Vagina (tissue), 2 donors: Measurements from ENCODE around the gene KIAA1755. TPM values are rescaled to one million over a fixed set of nuclear protein-coding genes. Genes with fewer than 3 reads are reported as not detected.
A peak's percentile ranks its signal among the peaks of the same experiment; 100 is the strongest.
"Not testable (repeated sequence)": the region's sequence is repeated elsewhere in the genome, so short reads cannot be mapped to it uniquely, and the experiment has no call there.

Source experiments
- DNase-seq, 2 donors: peaks; one replicate each; pipeline ENCODE4 v3.0.0-alpha.2; 2017; ENCODE audit errors: extremely low spot score in 2 of 2
- H3K27ac ChIP-seq: fragments of 200-600 bp; sonication (generic); one replicate; pipeline ENCODE4 v1.5.1; 2019
- H3K27me3 ChIP-seq: fragments of 200-600 bp; sonication (generic); one replicate; pipeline ENCODE4 v1.5.1; 2019
- H3K36me3 ChIP-seq, 2 donors: fragments of 200-600 bp; sonication (generic); one replicate each; pipeline ENCODE4 v1.5.1; 2017 to 2019
- H3K4me1 ChIP-seq: fragments of 200-600 bp; sonication (generic); one replicate; pipeline ENCODE4 v1.5.1; 2019
- H3K4me3 ChIP-seq, 2 donors: fragments of 200-600 bp; sonication (generic); 1 replicate in 1 of 2; 2 replicates in 1 of 2; pipeline ENCODE4 v1.5.1; 2016 to 2019
- H3K9me3 ChIP-seq: fragments of 200-600 bp; sonication (generic); one replicate; pipeline ENCODE4 v1.5.1; 2019
- CTCF ChIP-seq, 3 experiments: fragments of 450-650 bp in 2 of 3; fragments of 200-600 bp in 1 of 3; sonication (generic) in 1 of 3; IDR thresholded peaks; one replicate each; pipeline ENCODE4 v1.5.1; 2017 to 2019; ENCODE audit warnings: antibody characterized with exemption in 3 of 3, mild to moderate bottlenecking in 2 of 3, moderate library complexity in 2 of 3
- POLR2A ChIP-seq, 2 donors: fragments of 450-650 bp; IDR thresholded peaks; one replicate each; pipeline ENCODE4 v1.6.1; 2017; ENCODE audit warnings: antibody characterized with exemption in 2 of 2, mild to moderate bottlenecking in 2 of 2, moderate library complexity in 2 of 2
- POLR2AphosphoS5 ChIP-seq, 2 donors: sonication (generic); formaldehyde crosslinking; IDR thresholded peaks; one replicate each; pipeline ENCODE4 v1.9.0; 2017; ENCODE audit warnings: antibody characterized with exemption in 2 of 2, mild to moderate bottlenecking in 2 of 2, low read depth in 1 of 2; ENCODE audit not compliant: insufficient read depth in 1 of 2
- intact Hi-C: fragments of 100-400 bp; cut with DNase I; formaldehyde crosslinking; loops from one replicate; pipeline ENCODE4 v1.15.1; 2023
- total RNA-seq: library from RNA; depleted of rRNA; stranded (reverse); fragments of >200 nt; gene quantifications from one replicate; pipeline ENCODE4 v1.2.3, GENCODE V29; 2016

Gene KIAA1755
- total RNA-seq, 1 donor from 2014 or later, result 2.7 TPM

- H3K36me3 ChIP-seq, result no peaks in the 10 kb centered on the region
- peak in 1 of 2 donors; percentile 28 for TF ChIP-seq POLR2AphosphoS5 (IDR thresholded peaks at IDR 0.05; ENCODE audit: insufficient read depth in 1 of 2, low read depth in 1 of 2)
- no peak for TF ChIP-seq POLR2A (IDR thresholded peaks at IDR 0.05)
- TF ChIP-seq CTCF (IDR thresholded peaks at IDR 0.05), result peak in 1 of 3 experiments; percentile 18
- no peaks in the 10 kb centered on the region for H3K9me3 ChIP-seq
- H3K4me3 ChIP-seq, result no peak overlapping the region
- H3K27me3 ChIP-seq, result no peaks in the 10 kb centered on the region
- no peak for DNase-seq
- intact Hi-C loops, result loop anchor here (10.0 kb wide), 1 partner anchor 46 kb away; no protein-coding TSS in a partner anchor
- H3K4me1 ChIP-seq, result peaks cover 6% of the 10 kb centered on the region
- no peak overlapping the region for H3K27ac ChIP-seq
These were observed 30.6 kb upstream of the KIAA1755 start for GRCh38 chr20:38290829-38291814.

- no peak for DNase-seq
- TF ChIP-seq CTCF (IDR thresholded peaks at IDR 0.05), result no peak
- no peak for TF ChIP-seq POLR2A (IDR thresholded peaks at IDR 0.05)
- TF ChIP-seq POLR2AphosphoS5 (IDR thresholded peaks at IDR 0.05; ENCODE audit: insufficient read depth in 1 of 2, low read depth in 1 of 2), result no peak
- intact Hi-C loops, result no loop called here
These were observed 26.3 kb upstream of the KIAA1755 start for GRCh38 chr20:38286586-38287531.

GRCh38 chr20:38284893-38285444 is 24.4 kb upstream of the KIAA1755 start:
- Histone ChIP-seq H3K36me3 (no peaks in the 10 kb centered on the region), H3K4me3 (no peak overlapping the region), H3K9me3 (no peaks in the 10 kb centered on the region), H3K4me1 (no peaks in the 10 kb centered on the region), H3K27me3 (no peaks in the 10 kb centered on the region), H3K27ac (no peak overlapping the region)
- intact Hi-C loops, result no loop called here
- TF ChIP-seq CTCF (IDR thresholded peaks at IDR 0.05) (no peak), POLR2A (IDR thresholded peaks at IDR 0.05) (no peak), POLR2AphosphoS5 (IDR thresholded peaks at IDR 0.05; ENCODE audit: insufficient read depth in 1 of 2, low read depth in 1 of 2) (no peak)
- DNase-seq, result no peak

More at GRCh38 chr20:38286586-38287531, 26.3 kb upstream of the KIAA1755 start:
- H3K4me3 ChIP-seq, result no peak overlapping the region
- peaks cover 6% of the 10 kb centered on the region for H3K4me1 ChIP-seq
- H3K9me3 ChIP-seq, result no peaks in the 10 kb centered on the region
- H3K27ac ChIP-seq, result no peak overlapping the region
- no peaks in the 10 kb centered on the region for H3K27me3 ChIP-seq
- H3K36me3 ChIP-seq, result no peaks in the 10 kb centered on the region

GRCh38 chr20:38284066-38284650 is 23.6 kb upstream of the KIAA1755 start:
- H3K4me3 ChIP-seq, DNase-seq, H3K27me3 ChIP-seq, H3K36me3 ChIP-seq, H3K27ac ChIP-seq, H3K9me3 ChIP-seq, intact Hi-C loops, H3K4me1 ChIP-seq: not testable (repeated sequence)

GRCh38 chr20:38283236-38283635 is 22.7 kb upstream of the KIAA1755 start:
- DNase-seq, result no peak
- Histone ChIP-seq H3K27me3 (no peaks in the 10 kb centered on the region), H3K4me1 (peaks cover 7% of the 10 kb centered on the region), H3K36me3 (no peaks in the 10 kb centered on the region), H3K4me3 (no peak overlapping the region), H3K9me3 (no peaks in the 10 kb centered on the region), H3K27ac (no peak overlapping the region)
- TF ChIP-seq CTCF (IDR thresholded peaks at IDR 0.05), result no peak
- intact Hi-C loops, result no loop called here

GRCh38 chr20:38281176-38281915 is 20.8 kb upstream of the KIAA1755 start:
- intact Hi-C loops, H3K27ac ChIP-seq, H3K4me1 ChIP-seq, H3K36me3 ChIP-seq, H3K27me3 ChIP-seq, DNase-seq, H3K4me3 ChIP-seq, H3K9me3 ChIP-seq: not testable (repeated sequence)
